HG03354 (cell line): Measurements from ENCODE around the gene AOPEP.
"Not testable (repeated sequence)": the region's sequence is repeated elsewhere in the genome, so short reads cannot be mapped to it uniquely, and the experiment has no call there.

ENCODE experiments used
- ATAC-seq: cut with Tn5 transposase; IDR thresholded peaks from one replicate; pipeline ENCODE4 v1.9.1; 2021; ENCODE audit warnings: mild to moderate bottlenecking; ENCODE audit not compliant: unreplicated experiment, poor library complexity, severe bottlenecking

The AOPEP gene

DNA sequence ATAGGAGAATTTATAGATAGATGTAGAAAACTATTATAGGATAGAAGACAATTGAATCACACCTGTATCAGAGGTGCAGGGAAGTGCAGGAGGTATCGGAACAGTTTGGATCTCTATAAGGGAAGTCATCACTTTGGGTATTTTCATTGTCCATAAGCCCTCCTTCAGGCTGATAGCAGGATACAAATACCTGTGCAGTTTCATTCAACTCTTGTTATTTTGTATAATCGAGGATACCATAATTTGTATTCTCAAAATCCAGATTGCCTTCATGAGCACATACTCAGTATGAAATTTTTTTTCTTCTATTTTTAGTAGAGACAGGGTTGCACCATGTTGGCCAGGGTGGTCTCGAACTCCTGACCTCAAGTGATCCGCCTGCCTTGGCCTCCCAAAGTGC, 289.1 kb downstream of the AOPEP start:
- ATAC-seq, result no peak

DNA sequence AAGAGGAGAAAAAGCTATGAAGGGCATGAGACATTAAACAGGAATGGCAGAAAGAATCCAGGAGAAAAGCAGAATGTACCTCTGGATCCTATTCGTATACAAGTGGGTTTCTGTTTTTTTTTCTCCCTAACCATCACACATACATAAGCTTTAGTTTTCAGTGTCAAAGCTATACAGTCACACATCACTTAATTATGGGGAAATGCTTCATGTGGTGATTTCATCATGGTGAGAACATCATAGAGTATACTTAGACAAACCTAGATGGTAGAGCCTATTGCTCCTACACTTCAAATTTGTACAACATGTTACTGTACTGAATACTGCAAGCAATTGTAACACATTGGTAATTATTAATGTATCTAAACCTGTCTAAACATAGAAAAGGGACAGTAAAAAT, 290.6 kb downstream of the AOPEP start:
- no peak for ATAC-seq

DNA sequence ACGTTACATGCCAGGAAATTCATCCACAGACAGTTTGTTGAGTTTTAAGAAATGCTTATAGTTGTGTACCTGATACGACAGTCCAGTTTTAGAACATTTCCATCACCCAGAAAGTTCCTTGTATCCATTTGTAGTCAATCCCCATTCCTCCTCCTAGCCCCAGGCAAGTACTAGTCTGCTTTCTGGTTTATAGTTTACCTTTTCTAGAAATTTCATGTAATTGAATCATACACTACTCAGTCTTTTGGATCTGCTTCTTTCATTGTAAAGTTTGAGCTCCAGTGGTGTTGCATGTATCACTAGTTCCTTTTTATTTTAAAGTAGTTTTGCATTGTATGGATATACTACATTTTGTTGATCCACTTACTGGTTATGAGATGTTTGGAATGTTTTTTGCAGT, 291.2 kb downstream of the AOPEP start:
- ATAC-seq, result no peak

DNA sequence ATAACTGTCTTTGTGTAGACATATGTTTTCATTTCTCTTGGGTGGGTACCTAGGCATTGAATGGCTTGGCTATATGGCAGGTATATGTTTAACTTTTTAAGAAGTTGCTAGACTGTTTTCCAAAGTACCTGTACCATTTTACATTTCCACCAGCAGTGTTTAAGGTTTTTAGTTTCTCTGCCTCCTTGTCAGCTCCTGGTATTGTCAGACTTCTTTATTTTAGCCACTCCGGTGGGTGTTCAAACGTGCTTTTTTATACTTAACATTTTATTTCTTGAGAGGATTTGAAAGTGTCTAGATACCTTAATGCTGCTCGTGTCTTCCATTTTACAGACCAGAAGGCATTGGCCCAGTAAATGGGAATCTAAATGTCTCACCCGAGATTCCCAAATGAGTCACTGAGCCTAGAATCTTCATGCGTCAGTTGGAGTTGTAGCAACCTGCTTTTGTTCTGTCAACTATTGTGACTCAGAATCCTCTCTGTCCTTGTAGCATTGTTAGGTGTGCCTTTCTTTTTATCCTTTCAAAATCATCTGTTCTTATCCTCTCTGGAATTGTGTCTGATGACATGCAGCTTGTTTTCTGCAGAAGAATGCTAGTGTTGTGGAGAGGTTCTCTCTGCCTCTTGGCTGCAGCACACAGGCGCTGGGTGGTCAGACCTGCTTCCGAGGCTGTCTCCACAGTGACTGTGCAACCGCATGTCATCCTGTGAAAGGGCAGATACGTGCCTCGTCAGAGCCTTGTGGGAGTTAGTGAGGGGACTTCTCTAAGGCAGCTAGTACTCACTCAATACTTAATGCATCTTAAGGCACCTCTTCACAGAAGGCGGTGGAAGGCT, 291.8 kb downstream of the AOPEP start:
- ATAC-seq, result no peak

DNA sequence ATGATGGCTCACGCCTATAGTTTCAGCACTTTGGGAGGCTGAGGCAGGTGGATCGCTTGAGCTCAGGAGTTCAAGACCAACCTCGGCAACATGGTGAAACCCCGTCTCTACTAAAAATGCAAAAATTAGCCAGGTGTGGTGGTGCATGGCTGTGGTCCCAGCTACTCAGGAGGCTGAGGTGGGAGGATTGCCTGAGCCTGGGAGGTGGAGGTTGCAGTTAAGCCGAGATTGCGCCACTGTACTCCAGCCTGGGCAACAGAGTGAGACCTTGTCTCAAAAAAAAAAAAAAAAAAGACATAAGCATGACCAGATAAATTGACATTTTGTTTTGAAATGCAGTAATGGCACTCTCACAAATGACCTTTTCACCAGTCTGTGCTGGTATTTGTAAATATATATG, 294.1 kb downstream of the AOPEP start:
- ATAC-seq, result not testable (repeated sequence)

DNA sequence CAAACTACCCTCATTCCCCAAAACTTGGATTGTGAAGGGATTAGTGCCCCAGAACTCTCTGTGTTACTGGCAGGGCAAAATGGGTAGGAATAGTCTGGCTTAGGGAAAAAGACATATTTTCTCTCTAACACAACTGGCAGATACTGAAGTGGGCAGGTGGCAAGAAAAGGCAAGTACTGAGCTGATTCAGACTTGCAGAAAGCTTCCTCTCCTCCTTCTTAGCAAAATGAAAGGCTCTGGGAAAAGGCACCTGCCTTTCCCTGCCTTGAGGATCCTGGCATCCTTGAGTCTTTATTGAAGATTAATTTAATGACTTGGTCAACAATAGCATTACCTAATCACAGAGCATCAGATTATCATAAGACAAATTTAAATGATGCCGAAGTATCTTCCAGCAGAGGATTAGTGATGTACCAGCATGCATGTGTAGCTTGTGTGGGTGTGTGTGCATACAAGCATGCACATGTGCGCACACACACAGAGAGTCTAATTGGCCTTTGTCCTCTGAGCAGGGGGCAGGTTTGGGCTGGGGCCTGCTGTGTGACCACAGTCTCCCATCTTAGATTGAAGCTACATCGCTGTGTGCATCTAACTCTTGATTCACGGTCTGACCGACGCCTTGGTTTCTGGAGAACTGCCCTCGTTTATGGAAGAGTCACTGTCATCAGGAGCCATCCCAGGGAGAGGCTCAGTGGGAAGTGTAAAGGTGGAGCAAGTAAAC, 294.8 kb downstream of the AOPEP start:
- no peak for ATAC-seq

DNA sequence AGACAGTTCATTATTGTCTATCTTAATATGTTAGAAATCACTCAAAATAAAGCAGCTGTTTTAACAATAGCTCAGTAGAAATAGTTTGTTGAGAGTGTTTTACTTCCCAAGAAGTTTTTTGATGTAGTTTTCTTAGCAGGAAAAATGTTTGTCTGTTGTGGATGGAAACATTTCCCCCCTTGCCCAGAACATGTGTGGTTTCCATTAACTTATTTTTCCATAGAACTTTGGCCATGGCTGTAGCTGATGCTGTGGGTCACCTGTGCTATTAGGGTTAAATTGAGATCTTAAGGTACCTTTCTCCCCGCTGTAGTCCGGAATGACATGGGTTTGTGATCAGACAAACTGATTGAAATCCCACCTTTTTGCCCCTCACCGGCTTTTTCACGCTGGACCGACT, 296.2 kb downstream of the AOPEP start:
- no peak for ATAC-seq

DNA sequence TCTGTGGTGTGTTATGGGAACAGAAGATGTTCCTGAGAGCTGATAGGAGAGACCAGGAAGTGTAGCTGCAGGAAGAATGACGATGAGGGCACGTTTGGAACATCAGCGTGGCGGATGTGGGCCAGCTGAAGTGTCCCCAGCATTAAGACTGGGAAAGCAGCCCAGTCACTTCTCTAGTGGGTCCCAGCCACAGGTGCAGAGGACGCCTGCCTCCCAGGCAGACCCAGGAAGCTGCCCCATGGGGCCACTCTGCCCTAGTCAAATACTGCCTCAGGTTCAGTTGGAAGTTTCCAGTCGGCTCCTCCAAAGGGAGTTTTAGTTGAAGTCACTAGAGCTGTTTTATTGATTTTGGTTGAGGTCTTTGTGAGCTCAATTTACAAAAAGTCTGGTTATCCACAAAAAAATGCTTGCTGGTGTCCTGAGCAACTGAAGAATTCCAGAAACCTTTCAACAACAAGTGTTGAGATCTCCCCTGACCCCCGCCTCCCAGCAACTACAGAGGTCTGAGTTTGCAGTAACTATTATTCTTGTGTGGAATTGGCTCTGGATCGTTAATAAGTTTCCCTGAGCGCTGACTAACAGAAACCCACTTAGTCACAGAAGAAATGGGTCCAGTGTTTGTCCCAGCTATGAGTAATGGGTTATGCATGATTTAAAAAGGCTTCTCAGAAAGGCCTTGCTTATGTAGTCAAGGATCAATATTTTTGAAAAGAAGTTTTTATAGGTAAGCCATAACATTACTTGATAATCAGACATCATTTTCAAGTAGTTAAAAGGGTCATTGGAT, 296.9 kb downstream of the AOPEP start:
- ATAC-seq, result no peak

DNA sequence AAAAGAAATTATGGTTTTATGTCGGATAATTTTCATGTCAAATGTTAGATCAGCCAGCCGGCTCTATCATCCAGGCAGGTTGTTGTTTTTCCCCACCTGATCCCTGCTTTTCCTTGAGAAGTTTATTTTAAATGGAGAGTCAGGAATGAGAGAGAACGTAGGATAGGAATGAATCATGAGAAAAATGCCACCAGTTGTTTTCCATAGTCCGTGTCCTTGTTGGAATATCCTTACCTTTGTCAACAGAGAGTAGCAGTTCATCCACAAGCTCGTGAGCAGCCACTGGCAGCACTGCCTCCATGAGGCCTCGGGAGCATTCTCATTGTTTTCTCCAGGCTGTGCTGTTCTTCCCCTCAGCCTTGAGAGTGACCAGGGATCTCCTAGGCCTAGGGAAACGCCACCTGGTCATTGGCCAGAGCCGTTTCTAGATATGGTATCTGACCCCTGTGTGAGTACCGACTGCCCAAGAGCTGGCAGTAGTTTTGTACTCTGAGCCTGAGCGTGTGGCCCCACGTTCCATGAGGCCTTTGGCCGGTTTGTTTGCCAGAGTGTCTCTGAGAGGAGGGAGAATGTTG, 297.7 kb downstream of the AOPEP start:
- no peak for ATAC-seq

DNA sequence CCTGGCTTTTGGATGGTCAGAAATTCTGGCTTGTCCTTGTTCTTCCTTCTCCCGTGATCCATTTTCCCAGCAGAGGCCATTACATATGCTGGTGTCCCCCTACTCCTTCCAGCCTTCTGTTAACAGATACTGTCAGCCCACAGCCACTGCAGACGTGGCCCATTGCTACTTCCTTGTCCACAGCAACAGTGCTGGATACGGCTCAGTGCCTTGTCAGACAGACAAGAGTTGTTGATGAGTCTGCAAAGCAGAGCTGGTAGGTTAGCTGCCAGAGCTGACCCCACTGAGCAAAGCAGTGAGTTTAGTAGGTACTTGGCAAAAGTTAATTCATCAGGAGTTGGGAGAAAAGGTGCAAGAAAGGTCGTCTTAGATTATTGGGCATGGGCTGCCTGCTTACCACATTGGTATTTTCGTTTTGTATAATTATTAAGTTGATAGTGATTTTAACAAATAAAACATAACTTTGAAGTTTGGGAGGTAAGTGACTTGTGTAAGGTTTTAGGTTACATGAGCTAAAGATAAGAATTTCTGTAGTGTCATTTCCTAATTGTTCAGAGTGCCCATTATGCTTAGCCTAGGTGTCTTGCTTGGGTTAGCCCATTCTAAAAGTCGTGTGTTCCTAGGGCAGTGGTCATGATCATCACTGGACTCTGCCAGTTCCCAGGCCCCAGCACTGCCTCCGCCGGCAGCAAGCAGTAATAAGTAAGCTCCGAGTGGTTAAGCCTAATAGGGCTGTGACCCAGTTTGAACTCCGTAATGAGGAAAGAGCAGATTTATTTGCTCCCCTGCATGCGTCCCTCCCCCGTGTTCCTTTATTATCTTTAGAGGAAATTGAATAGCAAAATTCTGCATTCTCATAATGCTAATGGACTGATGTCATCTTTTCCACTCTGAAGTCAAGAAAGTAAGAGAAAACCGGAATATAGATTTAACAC, 299.0 kb downstream of the AOPEP start:
- ATAC-seq, result no peak

DNA sequence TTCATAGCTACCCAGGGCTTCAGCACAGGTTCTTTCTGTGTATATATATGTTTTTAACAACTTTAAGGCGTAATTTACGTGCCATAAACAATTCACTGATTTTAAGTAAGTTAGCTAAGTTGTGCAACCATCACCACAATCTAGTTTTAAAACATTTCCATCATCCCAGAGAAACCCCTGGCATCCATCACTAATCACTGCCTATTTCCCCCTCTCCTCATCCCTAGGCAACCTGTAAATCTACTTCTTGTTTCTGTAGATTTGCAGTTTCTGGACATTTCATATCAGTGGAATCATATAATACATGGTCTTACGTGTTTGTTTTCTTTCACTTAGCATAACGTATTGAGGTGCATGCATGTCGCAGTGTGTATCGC, 299.6 kb downstream of the AOPEP start:
- no peak for ATAC-seq

DNA sequence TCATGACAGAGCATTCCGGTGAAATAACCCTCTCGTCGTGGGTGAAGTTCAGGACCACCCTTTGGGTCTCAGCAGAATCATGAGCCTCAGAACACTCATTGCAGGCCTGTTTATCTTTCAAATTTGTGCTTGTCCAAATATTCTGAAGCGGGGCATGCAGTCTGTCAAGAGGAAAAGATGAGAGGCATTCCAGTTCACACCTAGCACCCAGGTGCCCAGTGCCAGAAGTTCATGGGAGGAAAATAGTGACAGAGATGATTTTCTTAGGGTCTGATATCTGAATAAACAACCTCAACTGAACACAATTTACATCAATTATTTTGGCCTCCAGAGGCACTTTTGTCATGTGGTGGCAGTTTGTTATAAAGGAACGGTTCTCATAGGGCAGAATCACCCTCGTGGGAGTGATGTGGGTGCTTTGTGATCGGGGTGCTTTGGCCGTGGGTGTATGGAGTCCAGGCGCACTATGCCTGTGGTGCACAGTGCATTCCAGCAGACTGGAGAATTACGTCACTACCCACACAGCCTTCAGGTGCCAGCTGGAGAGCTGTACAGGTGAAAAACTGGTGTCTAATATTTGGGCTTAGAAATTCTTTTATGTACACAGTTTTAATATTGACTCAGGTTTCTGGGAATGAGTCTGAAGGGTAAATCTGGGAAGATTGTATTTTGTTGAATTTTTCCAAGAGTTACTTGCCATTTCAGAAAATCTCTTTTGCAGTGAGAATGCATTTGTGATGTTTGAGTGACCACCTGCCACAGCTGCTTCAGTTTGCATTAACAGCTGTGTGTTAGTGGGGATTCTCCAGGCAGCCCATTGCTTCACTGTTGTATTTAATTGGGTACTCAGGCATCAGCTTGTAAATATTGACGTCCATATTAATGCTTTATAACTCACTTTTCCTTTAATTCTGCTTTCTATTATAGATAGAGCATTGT, 301.7 kb downstream of the AOPEP start:
- no peak for ATAC-seq

DNA sequence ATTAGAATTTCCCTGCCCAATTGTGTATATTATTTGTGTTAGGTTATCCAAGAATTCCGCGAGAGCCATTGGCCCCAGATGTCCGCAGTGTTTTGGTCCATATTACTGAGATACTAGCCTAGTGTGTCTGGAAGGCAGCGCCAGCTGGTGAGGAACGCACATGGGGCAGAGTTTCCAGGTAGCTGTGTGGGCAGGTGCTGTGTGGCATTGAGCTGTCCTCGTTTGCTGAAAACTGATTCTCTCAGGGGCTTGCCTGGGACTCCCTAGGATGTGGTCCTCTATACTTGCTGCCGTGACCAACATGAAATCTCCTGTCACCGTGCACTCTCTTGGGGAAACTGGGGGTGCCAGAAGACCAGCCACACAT, 302.3 kb downstream of the AOPEP start:
- ATAC-seq, result no peak

DNA sequence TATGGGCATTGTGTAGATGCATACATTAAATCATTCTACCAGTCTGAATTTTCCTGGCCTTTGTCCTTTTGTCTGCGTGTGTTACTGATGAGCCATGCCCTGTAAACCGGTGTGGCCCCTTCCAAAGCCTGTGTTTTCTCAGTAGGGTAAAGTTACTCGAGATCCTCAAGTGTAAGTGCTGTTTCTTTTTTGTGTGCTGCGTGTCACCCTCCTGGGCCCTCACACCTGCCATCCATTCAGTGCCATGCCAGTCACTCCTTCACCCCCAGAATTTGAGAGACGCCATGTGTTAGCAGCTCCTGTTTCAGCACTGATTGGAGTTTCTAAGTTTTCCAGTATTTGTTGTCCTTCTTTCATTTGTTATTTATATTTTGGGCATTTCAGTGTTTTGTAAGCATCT, 302.8 kb downstream of the AOPEP start:
- no peak for ATAC-seq

DNA sequence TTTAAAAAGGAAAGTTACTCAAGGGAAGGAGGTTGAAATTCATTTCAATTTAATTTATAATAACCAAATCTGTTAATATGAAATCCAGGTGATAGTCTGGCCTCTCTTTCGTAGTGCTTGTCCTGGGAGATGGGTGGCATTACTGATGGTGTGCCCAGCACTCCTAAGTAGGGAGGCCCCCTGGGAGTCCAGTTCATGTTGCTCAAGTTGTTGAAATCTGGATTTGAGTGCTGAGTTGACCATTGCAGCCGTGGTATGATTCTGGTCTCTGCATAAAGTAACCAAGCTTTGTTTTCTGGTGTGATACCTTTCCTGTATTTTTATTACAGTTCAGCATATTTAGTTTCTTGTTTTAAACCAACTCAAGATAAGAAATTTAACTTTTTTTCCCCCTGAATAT, 303.2 kb downstream of the AOPEP start:
- no peak for ATAC-seq

DNA sequence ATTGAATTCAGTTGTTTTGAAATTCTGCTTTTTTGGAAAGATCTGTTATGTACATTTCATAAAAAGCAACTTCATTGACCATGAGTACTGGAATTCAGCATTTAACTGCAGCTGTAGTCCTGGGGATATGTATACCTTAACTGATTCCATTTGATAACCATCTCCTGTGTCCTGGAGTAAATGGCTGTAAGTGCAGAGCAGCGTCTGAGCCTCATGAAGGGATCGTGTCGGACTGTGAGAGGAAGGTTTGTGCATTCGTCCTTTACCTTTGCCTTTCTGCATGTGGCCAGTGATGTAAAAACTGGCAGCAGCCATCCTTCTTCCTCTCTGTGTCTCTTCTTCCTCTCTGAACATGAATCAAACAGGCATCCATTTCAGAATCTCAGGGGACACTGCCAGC, 303.8 kb downstream of the AOPEP start:
- no peak for ATAC-seq

DNA sequence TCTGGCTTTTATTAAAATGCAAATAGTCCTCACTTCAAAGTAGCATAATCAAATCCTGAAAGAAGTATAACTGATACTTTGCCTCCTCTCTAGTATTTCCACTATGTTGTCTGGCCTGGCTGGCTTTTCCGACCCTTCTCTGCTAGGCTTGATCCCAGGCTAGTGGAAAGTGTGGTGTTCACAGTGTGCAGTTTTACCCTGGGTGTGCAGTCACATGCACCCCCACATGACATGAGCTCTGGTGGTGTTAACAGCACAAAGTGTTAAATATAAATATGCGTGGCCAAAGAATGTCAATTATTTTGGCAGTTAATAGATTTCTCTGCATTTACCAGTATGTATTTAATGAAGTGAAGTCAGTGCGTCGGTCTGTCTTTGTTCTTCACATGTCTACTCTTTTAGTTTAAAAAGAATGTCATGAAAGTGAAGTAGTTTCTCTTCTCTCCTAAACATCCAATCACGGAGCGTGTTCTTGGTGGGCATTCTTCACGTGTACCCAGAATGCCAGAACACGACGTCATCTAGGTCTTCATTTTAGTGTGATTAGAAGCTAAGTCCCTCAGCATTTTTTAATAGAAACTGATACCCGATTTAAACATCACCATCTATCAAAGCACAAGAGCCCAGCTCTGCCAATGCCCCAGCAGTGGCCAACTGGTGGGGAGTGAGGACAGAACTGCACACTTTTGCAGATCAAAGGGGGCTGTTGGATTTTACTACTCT, 304.6 kb downstream of the AOPEP start:
- ATAC-seq, result no peak
